Activated CD8-positive, alpha-beta memory T cell treated with anti-CD3 and anti-CD28 coated beads for 1 hour (primary cell): ENCODE measurements around the gene DTD1.
"Not testable (repeated sequence)": the region's sequence is repeated elsewhere in the genome, so short reads cannot be mapped to it uniquely, and the experiment has no call there.

Experiments
- DNase-seq, 2 donors: peaks; one replicate each; pipeline ENCODE4 v3.0.0-alpha.2; 2020; ENCODE audit warnings: low read depth in 1 of 2; ENCODE audit errors: extremely low read depth in 1 of 2

The DTD1 gene

GRCh38 chr20:18738888-18739287, 151.0 kb downstream of the DTD1 start:
- DNase-seq, result no peak

- DNase-seq, result no peak
Observed at GRCh38 chr20:18739751-18740166, 151.9 kb downstream of the DTD1 start.

- no peak for DNase-seq
Observed at GRCh38 chr20:18740726-18741125, 152.9 kb downstream of the DTD1 start.

- no peak for DNase-seq
Observed at GRCh38 chr20:18742841-18743240, 155.0 kb downstream of the DTD1 start.

GRCh38 chr20:18743665-18744440, 156.0 kb downstream of the DTD1 start:
- no peak for DNase-seq

- no peak for DNase-seq
Observed at GRCh38 chr20:18747090-18747489, 159.2 kb downstream of the DTD1 start.

- DNase-seq, result no peak
Observed at GRCh38 chr20:18748987-18749386, 161.1 kb downstream of the DTD1 start.

- no peak for DNase-seq
Observed at GRCh38 chr20:18749528-18749927, 161.7 kb downstream of the DTD1 start.

GRCh38 chr20:18750735-18751134, 162.9 kb downstream of the DTD1 start:
- no peak for DNase-seq

GRCh38 chr20:18754030-18754652, 166.3 kb downstream of the DTD1 start:
- no peak for DNase-seq

GRCh38 chr20:18754653-18755045, 166.8 kb downstream of the DTD1 start:
- no peak for DNase-seq

GRCh38 chr20:18760852-18761251, 173.0 kb downstream of the DTD1 start:
- not testable (repeated sequence) for DNase-seq

GRCh38 chr20:18767676-18768075, 179.8 kb downstream of the DTD1 start:
- DNase-seq, result no peak

- DNase-seq, result no peak
Observed at GRCh38 chr20:18773566-18773965, 185.7 kb downstream of the DTD1 start.

GRCh38 chr20:18774207-18774606, 186.4 kb downstream of the DTD1 start:
- no peak for DNase-seq

GRCh38 chr20:18775633-18776032, 187.8 kb downstream of the DTD1 start:
- no peak for DNase-seq

GRCh38 chr20:18778690-18779392, 191.0 kb downstream of the DTD1 start:
- no peak for DNase-seq

GRCh38 chr20:18780385-18781130, 192.7 kb downstream of the DTD1 start:
- no peak for DNase-seq

- no peak for DNase-seq
Observed at GRCh38 chr20:18781509-18781908, 193.7 kb downstream of the DTD1 start.

GRCh38 chr20:18783385-18783959, 195.6 kb downstream of the DTD1 start:
- no peak for DNase-seq

- not testable (repeated sequence) for DNase-seq
Observed at GRCh38 chr20:18787046-18787445, 199.2 kb downstream of the DTD1 start.
